ENCODE measurements around the gene SEM1. TPM values are rescaled to one million over a fixed set of nuclear protein-coding genes. Genes with fewer than 3 reads are reported as not detected.
"Not testable (repeated sequence)": the region's sequence is repeated elsewhere in the genome, so short reads cannot be mapped to it uniquely, and the experiment has no call there.

Gene SEM1
- total RNA-seq, 2 experiments from 2014 or later: 17.4 to 18.2 TPM

GRCh38 chr7:96648784-96649183 is 60.9 kb downstream of the SEM1 start:
- DNase-seq (no peak), ATAC-seq (ENCODE audit: poor library complexity) (no peak)
- CTCF ChIA-PET: no interaction called here
- H3K36me3 ChIP-seq (ENCODE audit: insufficient read depth, low read length): no peaks in the 10 kb centered on the region
- no peaks in the 10 kb centered on the region for H3K9me3 ChIP-seq (ENCODE audit: control insufficient read depth in 1 of 2, insufficient read depth in 1 of 2, low read length in 2 of 2)
- peaks cover 2% of the 10 kb centered on the region for H3K9me3 Mint-ChIP-seq
- H3K27ac Mint-ChIP-seq: no peak overlapping the region
- H3K4me3 ChIP-seq (ENCODE audit: low read length): no peak overlapping the region
- no peak for TF ChIP-seq CTCF (IDR thresholded peaks at IDR 0.05)
- POLR2A ChIA-PET: no interaction called here
- no peak overlapping the region for H3K27ac ChIP-seq (ENCODE audit: low read depth in 1 of 2, low read length in 2 of 2)
- H3K4me1 ChIP-seq (ENCODE audit: insufficient read depth, low read length): no peaks in the 10 kb centered on the region
- intact Hi-C loops (cut with DNase I, micrococcal nuclease): no loop called here
- no peaks in the 10 kb centered on the region for H3K27me3 ChIP-seq (ENCODE audit: control insufficient read depth in 1 of 2, insufficient read depth in 2 of 2, low read length in 2 of 2)
- H3K36me3 Mint-ChIP-seq (ENCODE audit: low read depth): no peaks in the 10 kb centered on the region
- no peaks in the 10 kb centered on the region for H3K27me3 Mint-ChIP-seq
- H3K4me1 Mint-ChIP-seq (ENCODE audit: low read depth): no peaks in the 10 kb centered on the region
- no peak overlapping the region for H3K4me3 Mint-ChIP-seq

GRCh38 chr7:96647733-96648132 is 61.9 kb downstream of the SEM1 start:
- no peak for ATAC-seq (ENCODE audit: poor library complexity)
- Mint-ChIP-seq H3K9me3 (peaks cover 2% of the 10 kb centered on the region), H3K4me1 (ENCODE audit: low read depth) (no peaks in the 10 kb centered on the region), H3K27ac (no peak overlapping the region), H3K4me3 (no peak overlapping the region), H3K27me3 (no peaks in the 10 kb centered on the region), H3K36me3 (ENCODE audit: low read depth) (no peaks in the 10 kb centered on the region)
- CTCF ChIA-PET: no interaction called here
- H3K9me3 ChIP-seq (ENCODE audit: control insufficient read depth in 1 of 2, insufficient read depth in 1 of 2, low read length in 2 of 2): no peaks in the 10 kb centered on the region
- H3K27ac ChIP-seq (ENCODE audit: low read depth in 1 of 2, low read length in 2 of 2): no peak overlapping the region
- no peaks in the 10 kb centered on the region for H3K36me3 ChIP-seq (ENCODE audit: insufficient read depth, low read length)
- POLR2A ChIA-PET: interaction anchor here (0.7 kb wide), 1 partner anchor 18 kb away, joined by 3 read pairs; no protein-coding TSS in a partner anchor
- no peaks in the 10 kb centered on the region for H3K4me1 ChIP-seq (ENCODE audit: insufficient read depth, low read length)
- intact Hi-C loops (cut with DNase I, micrococcal nuclease): no loop called here
- no peaks in the 10 kb centered on the region for H3K27me3 ChIP-seq (ENCODE audit: control insufficient read depth in 1 of 2, insufficient read depth in 2 of 2, low read length in 2 of 2)
- DNase-seq: no peak
- TF ChIP-seq CTCF (IDR thresholded peaks at IDR 0.05): no peak
- no peak overlapping the region for H3K4me3 ChIP-seq (ENCODE audit: low read length)

DNA sequence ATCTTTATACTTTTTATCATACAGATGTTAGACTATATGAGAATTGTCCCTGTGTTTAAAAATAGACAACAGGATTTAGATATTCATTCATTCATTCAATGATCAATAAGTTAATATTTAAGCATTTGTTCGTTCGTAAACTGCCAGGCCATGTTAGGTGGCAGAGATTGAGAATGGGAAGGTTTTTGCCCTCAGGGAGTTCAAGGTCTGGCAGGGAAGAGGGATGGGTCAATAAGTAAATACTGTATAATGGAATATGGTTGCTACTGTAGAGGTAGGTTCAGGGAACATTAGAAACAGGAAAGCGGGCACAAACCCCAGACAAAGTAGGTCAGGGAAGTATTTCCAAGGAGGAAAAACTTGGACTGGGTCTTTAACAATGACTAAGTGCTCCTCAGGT is 64.6 kb downstream of the SEM1 start:
- POLR2A ChIA-PET: no interaction called here
- CTCF ChIA-PET: no interaction called here
- no peaks in the 10 kb centered on the region for H3K27me3 Mint-ChIP-seq
- no peaks in the 10 kb centered on the region for H3K9me3 ChIP-seq (ENCODE audit: control insufficient read depth in 1 of 2, insufficient read depth in 1 of 2, low read length in 2 of 2)
- H3K27me3 ChIP-seq (ENCODE audit: control insufficient read depth in 1 of 2, insufficient read depth in 2 of 2, low read length in 2 of 2): no peaks in the 10 kb centered on the region
- intact Hi-C loops (cut with DNase I, micrococcal nuclease): no loop called here
- no peak for DNase-seq
- H3K9me3 Mint-ChIP-seq: no peaks in the 10 kb centered on the region
- H3K4me1 ChIP-seq (ENCODE audit: insufficient read depth, low read length): no peaks in the 10 kb centered on the region
- no peaks in the 10 kb centered on the region for H3K4me1 Mint-ChIP-seq (ENCODE audit: low read depth)
- H3K36me3 ChIP-seq (ENCODE audit: insufficient read depth, low read length): no peaks in the 10 kb centered on the region
- H3K4me3 Mint-ChIP-seq: no peak overlapping the region
- H3K27ac Mint-ChIP-seq: no peak overlapping the region
- H3K27ac ChIP-seq (ENCODE audit: low read depth in 1 of 2, low read length in 2 of 2): no peak overlapping the region
- no peak for ATAC-seq (ENCODE audit: poor library complexity)
- no peak for TF ChIP-seq CTCF (IDR thresholded peaks at IDR 0.05)
- H3K4me3 ChIP-seq (ENCODE audit: low read length): no peak overlapping the region
- H3K36me3 Mint-ChIP-seq (ENCODE audit: low read depth): no peaks in the 10 kb centered on the region

DNA sequence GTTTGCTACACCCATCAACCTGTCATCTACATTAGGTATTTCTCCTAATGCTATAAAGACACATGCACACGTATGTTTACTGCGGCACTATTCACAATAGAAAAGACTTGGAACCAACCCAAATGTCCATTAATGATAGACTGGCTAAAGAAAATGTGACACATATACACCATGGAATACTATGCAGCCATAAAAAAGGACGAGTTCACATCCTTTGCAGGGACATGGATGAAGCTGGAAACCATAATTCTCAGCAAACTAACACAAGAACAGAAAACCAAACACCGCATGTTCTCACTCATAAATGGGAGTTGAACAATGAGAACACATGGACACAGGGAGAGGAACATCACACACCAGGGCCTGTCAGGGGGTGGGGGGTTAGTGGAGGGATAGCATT is 66.2 kb downstream of the SEM1 start:
- H3K4me3 Mint-ChIP-seq, POLR2A ChIA-PET: not testable (repeated sequence)

More for the DNA sequence above, 66.2 kb downstream of the SEM1 start:
- H3K27me3 ChIP-seq (ENCODE audit: control insufficient read depth in 1 of 2, insufficient read depth in 2 of 2, low read length in 2 of 2); CTCF ChIA-PET; intact Hi-C loops (cut with DNase I, micrococcal nuclease); ATAC-seq (ENCODE audit: poor library complexity); H3K36me3 ChIP-seq (ENCODE audit: insufficient read depth, low read length); H3K27ac ChIP-seq (ENCODE audit: low read depth in 1 of 2, low read length in 2 of 2); H3K4me1 ChIP-seq (ENCODE audit: insufficient read depth, low read length); H3K4me3 ChIP-seq (ENCODE audit: low read length); H3K27me3 Mint-ChIP-seq; H3K27ac Mint-ChIP-seq; H3K4me1 Mint-ChIP-seq (ENCODE audit: low read depth); DNase-seq; H3K9me3 Mint-ChIP-seq; H3K36me3 Mint-ChIP-seq (ENCODE audit: low read depth); H3K9me3 ChIP-seq (ENCODE audit: control insufficient read depth in 1 of 2, insufficient read depth in 1 of 2, low read length in 2 of 2): not testable (repeated sequence)

All from CD4-positive, alpha-beta T cell (primary cell).